ENCODE results near the gene NBEA.
"Not testable (repeated sequence)": the region's sequence is repeated elsewhere in the genome, so short reads cannot be mapped to it uniquely, and the experiment has no call there.

Gene NBEA

DNA sequence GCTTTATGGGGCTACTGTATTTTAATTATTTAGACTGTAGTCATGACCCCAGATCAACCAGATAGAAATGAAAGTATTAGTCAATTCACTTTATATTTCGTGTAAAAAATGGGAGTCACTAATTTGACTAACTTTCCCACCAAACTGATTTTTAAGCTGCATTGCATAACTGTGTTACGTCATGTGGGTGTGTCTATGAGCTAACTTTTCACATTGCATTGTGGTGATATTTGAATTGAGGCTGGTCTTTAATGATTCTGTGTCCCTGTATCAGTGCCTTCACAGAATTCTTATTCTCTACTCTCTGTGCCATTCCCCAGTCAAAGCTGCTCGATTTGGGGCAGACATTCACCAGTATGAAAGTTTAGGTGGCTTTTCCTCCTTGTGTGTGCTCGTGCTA, 707.1 kb downstream of the NBEA start:
- no peak for DNase-seq (ENCODE audit: low read depth in 2 of 2)

GRCh38 chr13:35659796-35660195, 717.7 kb downstream of the NBEA start:
- no peak for DNase-seq (ENCODE audit: low read depth in 2 of 2)

DNA sequence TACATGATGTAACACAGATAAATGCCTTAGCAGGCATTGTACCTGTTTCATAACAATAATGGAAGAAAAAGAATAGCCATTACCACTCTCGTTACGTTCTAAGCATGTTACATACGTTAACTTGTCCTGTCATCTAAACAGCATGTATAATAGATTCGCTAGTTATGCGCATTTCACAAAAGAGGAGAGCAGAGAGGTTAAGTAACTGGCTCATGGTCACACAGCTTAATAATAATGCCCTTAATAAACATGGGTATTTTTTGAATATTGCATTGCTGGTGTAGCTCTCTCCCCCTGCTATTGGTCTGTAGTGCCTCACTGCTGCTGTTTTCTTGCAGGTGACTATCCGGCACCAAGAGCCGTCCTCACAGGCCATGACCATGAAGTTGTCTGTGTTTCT, 722.7 kb downstream of the NBEA start:
- no peak for DNase-seq (ENCODE audit: low read depth in 2 of 2)

- DNase-seq (ENCODE audit: low read depth in 2 of 2) = no peak
Measured at GRCh38 chr13:35669321-35669720, 727.3 kb downstream of the NBEA start.

GRCh38 chr13:35672611-35673010, 730.5 kb downstream of the NBEA start:
- no peak for DNase-seq (ENCODE audit: low read depth in 2 of 2)

DNA sequence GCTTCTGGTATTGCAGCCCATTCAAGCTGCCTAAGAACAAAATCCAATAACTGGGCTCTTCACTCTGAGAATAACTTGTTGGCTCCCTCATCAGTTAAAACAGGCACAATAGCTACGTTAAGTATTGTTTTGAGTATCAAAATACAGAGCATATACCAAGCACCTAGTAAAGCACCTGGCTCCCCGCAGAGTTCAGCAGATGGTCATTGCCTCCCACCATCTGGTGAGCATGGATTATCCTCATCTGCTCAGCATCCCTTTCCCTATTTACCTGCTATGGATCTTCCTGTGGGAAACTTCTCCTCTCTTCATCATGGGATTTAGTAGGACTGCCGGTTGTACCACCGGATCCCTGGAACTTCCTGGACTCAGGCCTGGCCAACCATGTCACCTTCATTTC, 733.6 kb downstream of the NBEA start:
- no peak for DNase-seq (ENCODE audit: low read depth in 2 of 2)

- not testable (repeated sequence) for DNase-seq (ENCODE audit: low read depth in 2 of 2)
Measured at GRCh38 chr13:35677863-35678262, 735.8 kb downstream of the NBEA start.

- DNase-seq (ENCODE audit: low read depth in 2 of 2) = no peak
Measured at GRCh38 chr13:35681685-35682084, 739.6 kb downstream of the NBEA start.

DNA sequence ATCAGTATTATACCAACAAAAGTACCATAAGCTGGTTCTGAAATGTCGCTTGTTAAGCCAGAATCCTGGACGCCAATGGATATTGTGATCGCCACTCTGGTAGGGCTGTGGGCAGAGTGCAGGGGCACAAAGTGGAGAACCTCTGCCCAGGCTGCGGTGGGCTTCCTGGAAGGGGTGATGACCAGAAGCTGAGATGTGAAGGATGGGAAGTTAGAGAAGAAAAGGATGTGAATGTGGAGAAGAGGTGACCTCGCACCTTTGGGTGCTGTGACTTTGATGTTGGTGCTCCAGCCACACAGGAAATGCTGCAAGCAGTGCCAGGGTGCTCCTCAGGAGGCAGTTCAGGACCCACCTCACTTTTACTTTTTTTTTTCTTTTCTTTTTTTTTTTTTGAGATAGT, 742.4 kb downstream of the NBEA start:
- DNase-seq (ENCODE audit: low read depth in 2 of 2) = no peak

- DNase-seq (ENCODE audit: low read depth in 2 of 2) = no peak
Measured at GRCh38 chr13:35687336-35687735, 745.3 kb downstream of the NBEA start.

GRCh38 chr13:35690581-35691207, 748.6 kb downstream of the NBEA start:
- no peak for DNase-seq (ENCODE audit: low read depth in 2 of 2)

GRCh38 chr13:35693134-35693784, 751.2 kb downstream of the NBEA start:
- DNase-seq (ENCODE audit: low read depth in 2 of 2) = no peak

DNA sequence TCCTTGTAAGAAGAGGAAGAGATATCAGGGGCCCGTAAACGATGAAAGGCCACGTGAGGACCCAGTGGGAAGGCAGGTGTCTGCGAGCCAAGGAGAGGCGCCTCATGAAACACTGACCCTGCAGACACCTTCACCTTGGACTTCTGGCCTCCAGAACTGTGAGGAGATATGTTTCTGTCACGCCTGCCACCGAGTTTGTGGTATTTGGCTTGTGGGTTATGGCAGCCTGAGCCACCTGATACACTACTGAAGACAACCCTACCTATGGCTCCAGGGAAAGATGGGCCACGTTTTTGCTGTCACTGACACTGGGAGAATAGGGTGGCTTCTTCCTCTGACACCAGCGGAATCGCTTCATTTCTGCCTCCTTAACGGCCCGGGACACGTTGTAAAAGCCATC, 752.0 kb downstream of the NBEA start:
- DNase-seq (ENCODE audit: low read depth in 2 of 2) = no peak

GRCh38 chr13:35694549-35695447, 752.7 kb downstream of the NBEA start:
- no peak for DNase-seq (ENCODE audit: low read depth in 2 of 2)

GRCh38 chr13:35695448-35695770, 753.3 kb downstream of the NBEA start:
- DNase-seq (ENCODE audit: low read depth in 2 of 2) = no peak

DNA sequence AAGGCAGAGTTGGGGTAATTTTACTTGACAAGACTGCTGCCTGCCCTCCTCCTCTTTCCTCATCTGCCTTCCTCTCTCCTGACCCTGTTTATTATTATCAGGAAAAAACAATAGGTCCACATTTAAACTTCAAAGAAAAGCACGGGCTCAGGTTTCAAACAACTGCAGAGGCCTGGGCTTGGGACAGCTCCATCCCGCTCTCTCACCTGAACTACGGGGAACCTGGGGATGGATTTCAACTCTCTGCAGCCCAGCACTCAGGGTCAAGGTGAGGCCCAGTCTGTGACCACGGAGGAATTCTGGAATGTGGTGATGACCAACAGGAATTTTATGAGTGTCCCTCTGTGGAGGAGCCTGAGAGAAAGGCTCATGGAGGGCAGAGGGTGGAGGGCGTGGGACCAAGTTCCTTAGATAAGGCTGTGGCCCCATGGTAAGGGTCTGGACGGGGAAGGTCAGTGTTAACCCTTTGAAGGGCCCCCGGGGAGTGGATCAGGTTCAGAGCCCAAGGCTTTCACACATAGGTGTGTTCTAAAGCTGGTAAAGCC, 755.2 kb downstream of the NBEA start:
- no peak for DNase-seq (ENCODE audit: low read depth in 2 of 2)

- no peak for DNase-seq (ENCODE audit: low read depth in 2 of 2)
Measured at GRCh38 chr13:35698911-35699576, 757.0 kb downstream of the NBEA start.

DNA sequence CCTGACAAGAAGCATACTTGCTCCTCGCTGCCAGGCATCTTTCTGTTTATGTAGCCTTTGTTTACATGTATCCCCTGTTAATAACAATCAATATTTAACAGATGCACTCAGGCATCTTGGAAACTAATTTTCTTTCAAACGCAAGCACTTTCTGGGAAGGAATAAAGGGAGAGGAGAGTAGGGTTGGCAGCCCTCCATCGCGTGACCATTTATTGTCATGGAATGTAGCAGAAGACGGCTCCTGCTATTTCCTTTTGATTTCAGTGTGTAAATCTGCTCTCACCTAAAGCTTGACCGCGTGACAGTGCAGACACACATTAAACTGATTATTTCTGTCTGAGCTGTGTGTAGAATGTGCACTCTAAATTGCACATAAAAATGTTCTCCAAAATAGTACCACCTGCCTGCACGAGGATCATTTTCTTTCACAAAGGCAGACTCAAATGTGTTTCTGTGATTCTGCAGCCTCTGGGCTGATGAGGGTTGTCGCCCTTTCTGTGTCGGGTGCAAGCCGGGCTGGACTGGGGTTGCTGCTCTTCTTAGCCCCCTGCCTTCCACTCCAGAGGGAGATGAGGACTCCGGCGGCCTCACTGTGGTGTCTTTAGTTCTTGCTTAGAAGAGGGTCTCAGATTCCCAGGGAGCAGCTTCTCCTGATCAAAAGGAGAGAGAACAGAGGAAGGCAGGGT, 757.9 kb downstream of the NBEA start:
- no peak for DNase-seq (ENCODE audit: low read depth in 2 of 2)

DNA sequence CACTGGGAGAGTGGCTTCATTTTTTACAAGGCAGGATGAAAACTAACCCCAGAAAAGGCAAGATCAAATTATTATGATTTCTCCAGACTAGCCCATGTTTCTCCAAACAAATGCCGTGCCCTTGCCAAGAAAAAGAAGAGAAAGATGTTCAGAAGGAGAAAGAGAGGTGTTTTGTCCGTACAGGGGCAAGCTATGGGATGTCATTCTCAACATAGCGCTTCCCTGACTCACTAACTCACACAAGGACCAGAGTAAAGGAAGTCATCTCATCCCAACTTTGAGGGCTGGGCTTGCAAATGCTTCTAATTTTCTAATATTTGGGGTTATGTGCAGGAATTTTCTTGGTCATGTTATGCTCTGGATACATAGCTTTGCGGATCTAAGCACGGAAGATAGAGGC, 758.6 kb downstream of the NBEA start:
- no peak for DNase-seq (ENCODE audit: low read depth in 2 of 2)

- no peak for DNase-seq (ENCODE audit: low read depth in 2 of 2)
Measured at GRCh38 chr13:35702316-35702715, 760.2 kb downstream of the NBEA start.

- no peak for DNase-seq (ENCODE audit: low read depth in 2 of 2)
Measured at GRCh38 chr13:35703061-35703460, 761.0 kb downstream of the NBEA start.

DNA sequence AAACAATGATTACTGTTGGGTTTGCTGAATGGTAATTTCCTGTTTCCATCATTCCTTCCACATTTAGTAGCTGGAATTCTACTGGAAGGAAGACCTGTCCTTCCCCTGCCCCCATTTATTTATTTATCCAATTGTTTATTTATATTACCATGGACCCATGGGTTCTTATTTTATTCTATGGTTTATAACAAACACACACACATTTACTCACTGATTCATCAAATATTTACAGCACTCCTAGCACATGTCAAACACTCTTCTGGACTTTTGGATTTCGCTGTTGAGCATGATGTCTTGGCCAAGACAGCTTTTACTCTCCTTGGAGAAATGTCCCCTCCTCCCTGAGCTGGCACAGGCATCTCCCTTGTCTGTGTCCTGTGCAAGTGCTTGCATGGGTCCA, 762.3 kb downstream of the NBEA start:
- no peak for DNase-seq (ENCODE audit: low read depth in 2 of 2)
